ENCODE measurements around the gene CHURC1.

The CHURC1 gene
- 61.8 to 101 (median 75.7) reads per million in 4 experiments for total RNA-seq

DNA sequence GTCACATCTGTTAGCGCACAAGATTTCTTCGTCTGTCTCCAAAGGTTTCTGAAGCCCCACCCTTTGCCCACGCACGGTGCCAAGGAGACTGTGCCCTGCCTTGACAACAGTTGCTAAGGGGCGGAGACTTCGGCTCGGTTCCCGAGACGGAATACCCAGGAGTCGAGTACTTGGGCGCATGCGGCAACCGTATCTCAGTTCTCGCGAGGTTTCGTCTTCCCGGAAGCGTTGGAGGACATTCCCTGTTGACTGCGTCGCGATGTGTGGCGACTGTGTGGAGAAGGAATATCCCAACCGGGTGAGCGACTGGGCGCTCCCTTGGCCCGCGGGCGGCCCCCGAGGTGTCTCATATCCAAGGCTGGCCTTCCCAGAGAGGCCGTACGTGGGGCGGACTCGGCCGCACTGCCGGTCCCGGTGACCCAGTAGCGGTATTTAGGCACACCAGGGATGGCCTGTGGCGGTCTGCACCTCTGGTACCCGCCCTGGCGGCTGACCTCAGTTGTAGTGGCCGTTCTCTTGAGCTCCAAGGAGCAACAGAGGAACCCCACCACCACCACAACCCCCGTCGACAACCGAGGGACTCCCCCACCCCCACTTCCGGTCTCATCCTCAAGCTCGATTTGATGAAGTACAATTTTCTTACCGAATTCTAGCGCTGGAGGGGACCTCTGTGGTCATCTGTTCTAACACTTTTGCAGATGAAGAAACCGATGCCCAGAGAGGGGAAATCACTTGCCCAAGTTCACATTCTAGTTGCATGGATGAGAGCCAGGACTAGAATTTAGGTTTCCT lies at the start of gene CHURC1:
Gene CHURC1 (plus strand): TSS at position 219 of the 792 bp plus-strand sequence. CDS start 41 bp downstream, at position 260.
- DNase-seq = peak; percentile 98

DNA sequence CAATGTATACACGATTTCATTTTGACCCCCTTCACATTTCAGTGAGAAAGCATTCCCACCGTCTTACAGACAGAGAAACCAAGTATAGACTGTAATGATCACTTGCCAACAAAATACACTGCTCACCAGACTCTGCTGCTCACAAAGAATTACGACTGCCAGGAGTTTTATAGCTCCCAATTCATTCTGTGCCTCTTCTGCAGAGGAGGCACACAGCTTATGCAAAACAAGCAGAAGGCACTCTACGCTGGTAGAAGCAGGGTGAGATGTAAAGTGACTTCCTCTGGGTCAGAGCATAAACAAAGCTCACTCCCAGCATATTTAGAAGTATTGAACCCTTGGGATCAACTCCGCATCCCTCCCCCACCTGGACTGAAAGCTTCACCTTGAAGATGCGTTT lies 49.1 kb upstream of the CHURC1 start:
- DNase-seq = no peak

DNA sequence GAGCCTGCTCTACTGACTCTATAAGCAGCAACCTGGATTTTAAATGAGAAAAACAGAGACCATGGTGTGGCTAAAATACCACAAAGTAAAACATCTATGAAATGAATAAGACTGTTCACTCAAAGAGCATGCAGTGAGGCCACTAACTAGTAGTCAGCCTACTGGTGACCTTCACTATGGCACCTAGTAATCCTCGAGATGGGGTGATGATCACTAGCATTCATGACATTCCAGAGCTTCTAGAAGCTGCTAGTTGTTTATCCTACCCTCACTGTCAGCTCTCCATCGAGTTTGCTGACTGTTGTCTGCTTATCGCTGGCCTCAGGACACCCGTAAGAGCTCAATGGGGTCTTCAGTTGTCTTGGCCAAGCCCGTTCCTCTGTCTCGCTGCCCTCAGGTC lies 48.3 kb upstream of the CHURC1 start:
- DNase-seq = no peak

- DNase-seq = no peak
These were observed 47.1 kb upstream of the CHURC1 start for GRCh38 chr14:64867182-64867581.

DNA sequence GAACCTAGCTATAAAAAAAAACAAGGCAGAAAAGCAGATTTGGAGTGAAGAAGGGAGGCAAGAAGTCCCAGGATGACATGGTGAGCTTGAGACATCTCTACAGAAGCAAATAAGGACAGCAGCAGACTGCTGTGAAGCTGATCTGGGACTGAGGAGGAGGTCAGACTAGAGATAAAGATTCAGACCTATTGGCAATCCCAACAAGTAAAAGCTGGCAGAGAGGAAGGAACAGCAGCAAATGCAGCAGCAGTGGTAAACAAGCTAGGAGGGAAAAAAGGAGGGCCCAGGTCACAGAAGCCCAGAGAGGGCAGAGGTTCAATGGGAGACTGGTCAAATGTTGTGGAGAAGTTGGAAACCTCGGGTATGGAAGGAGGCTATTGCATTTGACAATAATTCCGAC lies 45.9 kb upstream of the CHURC1 start:
- DNase-seq = no peak

GRCh38 chr14:64868841-64869240 lies 45.4 kb upstream of the CHURC1 start:
- DNase-seq = no peak

GRCh38 chr14:64870160-64870559 lies 44.1 kb upstream of the CHURC1 start:
- no peak for DNase-seq

GRCh38 chr14:64871344-64871743 lies 42.9 kb upstream of the CHURC1 start:
- DNase-seq = no peak

GRCh38 chr14:64873506-64874219 lies 40.6 kb upstream of the CHURC1 start:
- DNase-seq = no peak

GRCh38 chr14:64875350-64875749 lies 38.9 kb upstream of the CHURC1 start:
- no peak for DNase-seq

DNA sequence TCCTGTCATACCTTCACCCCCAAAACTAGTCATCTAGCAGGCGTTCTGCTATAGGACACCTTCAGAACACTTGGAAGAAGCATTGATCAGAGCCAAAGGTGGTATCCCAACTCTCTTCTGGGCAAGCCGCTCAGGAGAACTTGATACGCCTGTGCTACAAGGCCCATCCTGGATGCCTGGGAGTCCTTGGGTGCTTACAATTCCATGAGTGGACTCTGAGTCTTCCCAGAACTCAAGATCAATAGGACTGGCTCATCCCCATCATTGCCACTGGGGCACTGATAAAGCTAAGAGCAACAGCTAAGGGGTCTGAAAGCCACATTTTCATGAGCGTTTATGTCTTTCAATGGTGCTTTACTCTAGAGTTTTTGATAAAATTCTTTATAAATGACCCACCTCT lies 36.4 kb upstream of the CHURC1 start:
- DNase-seq = no peak

DNA sequence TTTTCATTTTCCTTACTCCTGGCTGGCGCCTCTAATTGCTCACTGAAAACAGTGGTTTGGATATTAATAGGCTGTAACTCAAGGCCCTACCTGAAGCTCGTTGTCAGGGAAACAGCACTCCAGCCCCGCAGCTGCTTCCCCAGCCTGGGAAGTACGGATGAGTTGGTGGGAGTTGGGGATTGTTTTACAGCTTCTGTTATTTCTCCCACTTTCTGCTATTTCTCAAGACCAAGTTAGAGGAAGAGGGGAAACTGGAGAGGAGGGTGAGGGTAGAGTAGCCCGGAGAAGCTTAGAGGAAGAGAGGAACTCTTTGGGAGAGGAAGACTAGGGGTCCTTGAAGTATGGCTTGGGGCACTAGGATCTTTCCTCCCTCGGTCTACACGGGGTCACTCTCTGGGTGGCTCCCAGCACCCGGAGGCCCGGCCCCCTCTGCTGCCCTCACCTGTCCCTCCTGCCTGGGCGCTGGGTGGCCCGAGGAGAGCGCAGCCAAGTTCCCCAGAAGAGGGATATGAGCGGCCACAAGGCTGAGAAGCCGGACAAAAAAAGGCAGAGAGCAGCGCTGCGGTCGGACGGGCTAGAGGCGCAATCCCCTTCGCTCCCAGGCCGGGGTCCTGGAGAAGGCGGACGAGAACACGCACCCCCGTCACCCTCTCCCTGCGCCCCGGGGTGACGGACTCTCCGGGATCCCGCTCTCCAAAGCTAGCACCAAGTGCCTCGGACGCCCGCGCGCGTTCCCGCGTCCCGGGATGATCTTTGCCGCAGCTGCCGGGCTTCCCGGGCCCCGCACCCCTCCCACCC lies 35.2 kb upstream of the CHURC1 start:
- no peak for DNase-seq

- DNase-seq = peak; percentile 46
These were observed 34.5 kb upstream of the CHURC1 start, which contains the start of gene SPTB for GRCh38 chr14:64879635-64880220. Gene SPTB, minus strand, starts transcription at chr14:64879907. Its CDS starts 56,813 bp downstream, at chr14:64823094.

DNA sequence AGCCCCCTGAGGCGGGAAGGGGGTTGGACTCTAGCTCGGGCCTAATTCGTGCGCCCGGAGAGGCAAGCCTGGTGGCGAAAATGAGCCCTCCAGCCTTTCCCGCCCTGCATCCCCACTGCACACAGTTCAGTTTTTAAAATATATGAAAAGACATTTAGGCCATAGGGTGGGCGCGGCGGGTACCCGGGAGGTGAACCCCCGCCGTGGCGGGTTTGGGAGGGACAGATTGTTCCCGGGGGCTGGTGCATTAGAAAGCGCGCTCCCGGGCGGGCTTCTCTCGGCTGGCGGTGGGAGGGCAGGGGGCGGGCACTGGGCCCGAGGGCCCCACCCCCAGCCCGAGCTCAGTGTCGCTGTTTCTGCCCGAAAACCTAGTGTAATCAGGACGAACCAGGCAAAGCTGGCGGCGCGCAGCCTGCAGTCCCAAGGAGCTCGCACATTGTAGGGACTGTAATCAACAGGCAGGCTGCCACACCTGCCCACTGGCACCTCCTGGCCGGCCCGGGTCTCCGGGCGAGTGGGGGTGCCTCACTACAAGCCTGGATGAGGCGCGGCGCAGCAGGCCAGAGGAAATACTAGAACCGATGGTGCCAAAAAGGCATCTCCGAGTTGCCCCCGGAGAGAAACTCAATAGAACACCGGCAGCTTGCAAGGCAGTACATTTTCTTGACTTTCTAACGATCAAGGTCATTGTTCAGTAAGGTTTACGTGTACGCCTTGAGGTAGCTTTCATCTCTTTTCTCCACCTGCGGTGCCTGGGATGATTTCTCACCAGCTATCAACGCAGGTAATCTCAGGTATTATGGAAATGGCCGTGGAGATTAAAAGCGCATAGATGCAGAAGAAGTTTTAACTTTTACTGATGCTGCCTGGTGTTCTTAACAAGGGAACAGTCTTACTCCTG lies 33.8 kb upstream of the CHURC1 start:
- peak; percentile 39 for DNase-seq

GRCh38 chr14:64885559-64885958 lies 28.7 kb upstream of the CHURC1 start:
- no peak for DNase-seq

DNA sequence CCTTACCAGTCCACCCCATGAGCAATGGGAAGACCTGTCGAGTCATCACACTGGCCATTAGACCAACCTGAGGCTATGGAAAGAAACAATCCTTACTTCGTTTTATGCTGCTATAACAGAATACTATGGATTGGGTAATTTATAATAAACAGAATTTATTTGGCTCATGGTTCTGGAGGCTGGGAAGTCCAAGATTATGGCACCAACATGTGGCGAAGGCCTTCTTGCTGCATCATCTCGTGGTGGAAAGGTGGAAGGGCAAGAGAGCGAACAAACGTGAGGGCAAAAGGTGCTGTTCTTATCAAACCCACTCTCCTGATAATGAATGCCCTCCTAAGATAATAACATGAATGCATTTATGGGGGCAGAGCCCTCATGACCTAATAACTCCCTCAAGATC lies 24.9 kb upstream of the CHURC1 start:
- DNase-seq = no peak

GRCh38 chr14:64891173-64891838 lies 22.9 kb upstream of the CHURC1 start:
- DNase-seq = no peak

DNA sequence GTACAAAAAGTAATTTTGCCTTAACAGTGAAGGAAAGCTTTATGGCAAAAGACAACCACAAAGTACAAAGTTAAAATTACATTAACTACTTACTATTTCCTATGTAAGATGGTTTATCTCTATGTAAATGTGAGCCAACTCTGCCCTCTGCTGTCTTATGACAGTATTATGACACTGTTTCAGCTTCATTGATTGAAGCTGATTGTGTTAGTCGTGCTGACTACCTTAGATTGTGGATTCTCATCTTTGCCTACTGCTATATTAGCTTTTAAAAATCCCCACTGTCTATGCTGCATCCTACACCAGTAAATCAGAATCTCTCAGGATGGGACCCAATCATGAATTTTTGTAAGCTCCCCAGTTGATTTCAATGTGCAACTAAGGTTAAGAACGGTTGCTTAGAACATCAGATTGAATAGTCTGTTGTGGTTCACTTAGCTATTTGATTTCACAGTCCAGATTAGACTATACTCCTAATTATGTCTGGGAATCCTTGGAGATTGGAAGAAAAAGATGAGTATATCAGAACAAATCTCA lies 22.3 kb upstream of the CHURC1 start:
- DNase-seq = no peak

- DNase-seq = no peak
These were observed 14.3 kb upstream of the CHURC1 start for GRCh38 chr14:64899958-64900357.

- no peak for DNase-seq
These were observed 8.2 kb upstream of the CHURC1 start for GRCh38 chr14:64906022-64906421.
